Measurements from ENCODE around the gene EPHA3.

EPHA3 gene

DNA sequence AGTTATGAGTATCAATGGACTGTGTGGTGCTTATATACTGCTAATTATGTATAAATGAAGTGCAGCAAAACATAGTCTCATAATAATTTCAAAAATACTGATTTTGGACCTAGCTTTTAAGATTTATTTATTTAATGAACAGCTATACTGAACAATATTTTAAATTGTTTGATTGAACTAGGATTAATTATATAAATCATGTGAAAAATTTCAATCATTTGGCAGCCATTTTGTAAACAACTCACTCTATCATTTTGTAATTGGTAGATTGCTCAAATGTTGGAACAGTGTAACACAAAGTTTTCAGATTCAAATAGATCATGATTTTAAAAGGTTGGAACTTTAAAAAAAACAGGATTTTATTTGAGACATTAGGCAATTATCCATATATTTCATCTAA is 47.0 kb downstream of the EPHA3 start:
- H3K36me3 ChIP-seq (ENCODE audit: insufficient read depth, low read length), result no peaks in the 10 kb centered on the region
- no peaks in the 10 kb centered on the region for H3K27me3 ChIP-seq (ENCODE audit: control insufficient read depth in 1 of 2, insufficient read depth in 2 of 2, low read length in 2 of 2)
- H3K4me3 ChIP-seq (ENCODE audit: low read depth in 1 of 2, low read length in 2 of 2), result no peak overlapping the region
- no peaks in the 10 kb centered on the region for H3K9me3 ChIP-seq (ENCODE audit: low read length)
- no peak overlapping the region for H3K9ac ChIP-seq (ENCODE audit: low read length)
- H3K27ac ChIP-seq (ENCODE audit: low read depth, low read length), result no peak overlapping the region
- H3K4me1 ChIP-seq (ENCODE audit: insufficient read depth, low read length), result no peaks in the 10 kb centered on the region

GRCh38 chr3:89155811-89156210 is 48.4 kb downstream of the EPHA3 start:
- H3K9ac ChIP-seq (ENCODE audit: low read length), result no peak overlapping the region
- no peaks in the 10 kb centered on the region for H3K27me3 ChIP-seq (ENCODE audit: control insufficient read depth in 1 of 2, insufficient read depth in 2 of 2, low read length in 2 of 2)
- no peaks in the 10 kb centered on the region for H3K4me1 ChIP-seq (ENCODE audit: insufficient read depth, low read length)
- H3K4me3 ChIP-seq (ENCODE audit: low read depth in 1 of 2, low read length in 2 of 2), result no peak overlapping the region
- no peak overlapping the region for H3K27ac ChIP-seq (ENCODE audit: low read depth, low read length)
- H3K36me3 ChIP-seq (ENCODE audit: insufficient read depth, low read length), result no peaks in the 10 kb centered on the region
- no peaks in the 10 kb centered on the region for H3K9me3 ChIP-seq (ENCODE audit: low read length)

- Histone ChIP-seq H3K9me3 (ENCODE audit: low read length) (no peaks in the 10 kb centered on the region), H3K27ac (ENCODE audit: low read depth, low read length) (no peak overlapping the region), H3K9ac (ENCODE audit: low read length) (no peak overlapping the region), H3K4me1 (ENCODE audit: insufficient read depth, low read length) (no peaks in the 10 kb centered on the region), H3K27me3 (ENCODE audit: control insufficient read depth in 1 of 2, insufficient read depth in 2 of 2, low read length in 2 of 2) (no peaks in the 10 kb centered on the region), H3K36me3 (ENCODE audit: insufficient read depth, low read length) (no peaks in the 10 kb centered on the region), H3K4me3 (ENCODE audit: low read depth in 1 of 2, low read length in 2 of 2) (no peak overlapping the region)
These were observed 50.2 kb downstream of the EPHA3 start for GRCh38 chr3:89157575-89157974.

DNA sequence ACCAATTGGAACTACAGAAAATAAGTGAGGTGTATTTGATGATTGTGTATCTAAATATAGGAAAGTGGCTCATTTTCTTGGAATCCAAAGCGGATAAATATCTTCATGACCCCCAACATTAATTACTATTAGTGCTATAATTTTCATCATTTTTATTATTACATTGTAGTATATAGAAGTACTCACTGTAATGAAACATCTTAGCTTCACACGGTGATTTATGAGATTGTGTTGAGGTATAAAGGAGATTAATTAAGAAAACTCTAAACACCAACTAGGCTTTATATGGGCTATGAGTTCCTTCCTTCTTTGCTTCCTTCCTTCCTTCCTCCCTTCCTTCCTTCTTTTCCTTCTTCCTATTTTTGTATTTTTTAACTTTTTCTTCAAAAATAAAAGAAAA is 52.2 kb downstream of the EPHA3 start:
- Histone ChIP-seq H3K4me3 (ENCODE audit: low read depth in 1 of 2, low read length in 2 of 2) (no peak overlapping the region), H3K4me1 (ENCODE audit: insufficient read depth, low read length) (no peaks in the 10 kb centered on the region), H3K9me3 (ENCODE audit: low read length) (no peaks in the 10 kb centered on the region), H3K36me3 (ENCODE audit: insufficient read depth, low read length) (no peaks in the 10 kb centered on the region), H3K9ac (ENCODE audit: low read length) (no peak overlapping the region), H3K27me3 (ENCODE audit: control insufficient read depth in 1 of 2, insufficient read depth in 2 of 2, low read length in 2 of 2) (no peaks in the 10 kb centered on the region), H3K27ac (ENCODE audit: low read depth, low read length) (no peak overlapping the region)

DNA sequence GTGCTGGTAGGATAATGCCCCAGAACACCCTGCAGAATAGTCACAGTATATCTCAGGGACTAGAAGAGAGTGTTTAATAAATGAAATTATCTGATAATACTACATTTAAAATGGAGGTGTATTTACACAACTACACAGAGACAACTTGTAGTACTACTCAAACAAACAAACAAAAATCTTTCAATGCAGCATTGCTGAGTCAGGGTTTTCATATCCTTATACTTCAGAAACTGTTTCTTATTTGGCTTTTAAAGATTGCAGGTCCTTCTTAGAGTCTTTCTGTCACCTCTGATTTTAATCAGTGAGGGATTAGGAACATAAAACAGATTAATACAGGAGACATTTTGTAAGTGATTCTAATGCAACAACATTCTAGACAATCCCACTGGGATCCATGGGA is 57.4 kb downstream of the EPHA3 start:
- no peak overlapping the region for H3K4me3 ChIP-seq (ENCODE audit: low read depth in 1 of 2, low read length in 2 of 2)
- no peak overlapping the region for H3K9ac ChIP-seq (ENCODE audit: low read length)
- H3K27ac ChIP-seq (ENCODE audit: low read depth, low read length), result no peak overlapping the region

DNA sequence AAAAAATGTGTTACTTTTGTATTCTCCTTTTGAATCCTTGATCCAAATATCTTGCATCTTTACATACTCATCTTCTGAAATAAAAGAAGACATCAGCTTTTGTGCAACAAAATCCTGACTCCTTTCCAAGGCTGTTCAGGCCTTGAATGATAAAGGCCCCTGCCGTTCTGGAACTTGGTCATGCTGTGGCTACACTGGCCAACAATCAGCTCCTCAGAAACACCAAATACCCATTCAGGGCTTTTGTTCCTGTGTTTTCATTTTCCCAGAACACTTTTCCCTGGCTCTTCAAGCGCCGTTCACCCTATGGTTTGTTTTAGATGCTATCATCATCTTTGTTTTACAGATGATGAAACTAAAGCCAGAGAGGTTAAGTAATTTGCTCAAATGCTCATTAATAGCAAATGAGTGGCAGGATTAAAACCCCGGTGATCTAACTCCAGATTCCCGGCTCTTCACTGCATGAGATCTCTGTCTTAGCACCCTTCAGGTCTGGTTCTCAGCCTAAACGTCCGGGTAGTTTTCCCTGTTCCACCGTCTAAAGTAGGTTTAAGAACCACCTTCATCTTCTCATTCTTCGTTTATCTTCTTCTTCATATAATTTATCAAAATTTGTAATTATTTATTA is 58.3 kb downstream of the EPHA3 start:
- no peaks in the 10 kb centered on the region for H3K27me3 ChIP-seq (ENCODE audit: control insufficient read depth in 1 of 2, insufficient read depth in 2 of 2, low read length in 2 of 2)
- no peak overlapping the region for H3K4me3 ChIP-seq (ENCODE audit: low read depth in 1 of 2, low read length in 2 of 2)
- H3K4me1 ChIP-seq (ENCODE audit: insufficient read depth, low read length), result no peaks in the 10 kb centered on the region
- no peaks in the 10 kb centered on the region for H3K36me3 ChIP-seq (ENCODE audit: insufficient read depth, low read length)
- no peak overlapping the region for H3K9ac ChIP-seq (ENCODE audit: low read length)
- no peak overlapping the region for H3K27ac ChIP-seq (ENCODE audit: low read depth, low read length)
- no peaks in the 10 kb centered on the region for H3K9me3 ChIP-seq (ENCODE audit: low read length)

More for the DNA sequence above, 57.4 kb downstream of the EPHA3 start:
- Histone ChIP-seq H3K27me3 (ENCODE audit: control insufficient read depth in 1 of 2, insufficient read depth in 2 of 2, low read length in 2 of 2) (no peaks in the 10 kb centered on the region), H3K4me1 (ENCODE audit: insufficient read depth, low read length) (no peaks in the 10 kb centered on the region), H3K9me3 (ENCODE audit: low read length) (no peaks in the 10 kb centered on the region), H3K36me3 (ENCODE audit: insufficient read depth, low read length) (no peaks in the 10 kb centered on the region)

- H3K36me3 ChIP-seq (ENCODE audit: insufficient read depth, low read length), result no peaks in the 10 kb centered on the region
- no peak overlapping the region for H3K4me3 ChIP-seq (ENCODE audit: low read depth in 1 of 2, low read length in 2 of 2)
- H3K9me3 ChIP-seq (ENCODE audit: low read length), result no peaks in the 10 kb centered on the region
- no peaks in the 10 kb centered on the region for H3K4me1 ChIP-seq (ENCODE audit: insufficient read depth, low read length)
- no peak overlapping the region for H3K9ac ChIP-seq (ENCODE audit: low read length)
- H3K27me3 ChIP-seq (ENCODE audit: control insufficient read depth in 1 of 2, insufficient read depth in 2 of 2, low read length in 2 of 2), result no peaks in the 10 kb centered on the region
- H3K27ac ChIP-seq (ENCODE audit: low read depth, low read length), result no peak overlapping the region
These were observed 64.5 kb downstream of the EPHA3 start for GRCh38 chr3:89171687-89172545.

- Histone ChIP-seq H3K4me1 (ENCODE audit: insufficient read depth, low read length) (no peaks in the 10 kb centered on the region), H3K36me3 (ENCODE audit: insufficient read depth, low read length) (no peaks in the 10 kb centered on the region), H3K4me3 (ENCODE audit: low read depth in 1 of 2, low read length in 2 of 2) (no peak overlapping the region), H3K27ac (ENCODE audit: low read depth, low read length) (no peak overlapping the region), H3K9me3 (ENCODE audit: low read length) (no peaks in the 10 kb centered on the region), H3K27me3 (ENCODE audit: control insufficient read depth in 1 of 2, insufficient read depth in 2 of 2, low read length in 2 of 2) (no peaks in the 10 kb centered on the region), H3K9ac (ENCODE audit: low read length) (no peak overlapping the region)
These were observed 66.1 kb downstream of the EPHA3 start for GRCh38 chr3:89173546-89173945.

- H3K27me3 ChIP-seq (ENCODE audit: control insufficient read depth in 1 of 2, insufficient read depth in 2 of 2, low read length in 2 of 2), result no peaks in the 10 kb centered on the region
- H3K4me1 ChIP-seq (ENCODE audit: insufficient read depth, low read length), result no peaks in the 10 kb centered on the region
- H3K27ac ChIP-seq (ENCODE audit: low read depth, low read length), result no peak overlapping the region
- H3K4me3 ChIP-seq (ENCODE audit: low read depth in 1 of 2, low read length in 2 of 2), result no peak overlapping the region
- no peak overlapping the region for H3K9ac ChIP-seq (ENCODE audit: low read length)
- H3K36me3 ChIP-seq (ENCODE audit: insufficient read depth, low read length), result no peaks in the 10 kb centered on the region
- H3K9me3 ChIP-seq (ENCODE audit: low read length), result no peaks in the 10 kb centered on the region
These were observed 72.1 kb downstream of the EPHA3 start for GRCh38 chr3:89179355-89180001.

DNA sequence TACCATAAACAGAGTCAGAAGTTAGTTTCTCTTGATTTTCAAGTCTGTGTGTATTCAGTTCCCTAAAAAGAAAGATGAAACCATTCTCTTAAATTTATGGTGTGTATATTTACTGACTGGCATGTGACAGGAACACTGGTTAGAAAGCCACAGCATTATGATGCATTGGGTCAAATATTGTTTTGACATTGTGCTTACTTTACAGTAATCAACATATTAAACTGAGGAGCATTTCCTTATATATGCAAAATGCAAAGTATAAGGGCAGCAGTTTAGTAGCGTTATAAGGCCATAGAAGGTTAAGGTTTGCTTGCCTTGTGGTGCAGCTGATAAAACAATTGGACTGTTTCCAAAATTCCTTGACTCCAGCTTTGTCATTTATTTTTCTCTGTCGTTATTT is 72.9 kb downstream of the EPHA3 start:
- no peaks in the 10 kb centered on the region for H3K27me3 ChIP-seq (ENCODE audit: control insufficient read depth in 1 of 2, insufficient read depth in 2 of 2, low read length in 2 of 2)
- H3K27ac ChIP-seq (ENCODE audit: low read depth, low read length), result no peak overlapping the region
- no peaks in the 10 kb centered on the region for H3K9me3 ChIP-seq (ENCODE audit: low read length)
- H3K36me3 ChIP-seq (ENCODE audit: insufficient read depth, low read length), result no peaks in the 10 kb centered on the region
- no peak overlapping the region for H3K4me3 ChIP-seq (ENCODE audit: low read depth in 1 of 2, low read length in 2 of 2)
- no peaks in the 10 kb centered on the region for H3K4me1 ChIP-seq (ENCODE audit: insufficient read depth, low read length)
- no peak overlapping the region for H3K9ac ChIP-seq (ENCODE audit: low read length)

- Histone ChIP-seq H3K36me3 (ENCODE audit: insufficient read depth, low read length) (no peaks in the 10 kb centered on the region), H3K9ac (ENCODE audit: low read length) (no peak overlapping the region), H3K4me3 (ENCODE audit: low read depth in 1 of 2, low read length in 2 of 2) (no peak overlapping the region), H3K27ac (ENCODE audit: low read depth, low read length) (no peak overlapping the region), H3K27me3 (ENCODE audit: control insufficient read depth in 1 of 2, insufficient read depth in 2 of 2, low read length in 2 of 2) (no peaks in the 10 kb centered on the region), H3K4me1 (ENCODE audit: insufficient read depth, low read length) (no peaks in the 10 kb centered on the region), H3K9me3 (ENCODE audit: low read length) (no peaks in the 10 kb centered on the region)
These were observed 74.6 kb downstream of the EPHA3 start for GRCh38 chr3:89182056-89182455.

Measured in muscle layer of colon (tissue), 2 donors.